Calu3 (cell line): ENCODE measurements around the gene TEPSIN. TPM values are rescaled to one million over a fixed set of nuclear protein-coding genes. Genes with fewer than 3 reads are reported as not detected.

Source experiments
- BruUV-seq: library from RNA; stranded (reverse); fragments of 400-500 nt; replicated peaks from 2 replicates; lab custom pipeline; 2021; lab: Mats Ljungman, UMichigan
- CTCF ChIA-PET: fragments of 300-600 bp; sonication (Branson Sonifier 250); formaldehyde crosslinking; loops from one replicate; lab custom pipeline; 2022; ENCODE audit warnings: antibody characterized with exemption; lab: Charles Lee
- DNase-seq: peaks from one replicate; pipeline ENCODE4 v3.0.0; 2022
- H3K27ac Mint-ChIP-seq: one replicate; pipeline ENCODE4 v1.8.0; 2022; ENCODE audit warnings: mixed read lengths; ENCODE audit not compliant: unreplicated experiment
- H3K27me3 Mint-ChIP-seq: one replicate; pipeline ENCODE4 v1.8.0; 2022; ENCODE audit warnings: mixed read lengths; ENCODE audit not compliant: unreplicated experiment
- H3K36me3 Mint-ChIP-seq: one replicate; pipeline ENCODE4 v1.8.0; 2022; ENCODE audit warnings: mild to moderate bottlenecking, moderate library complexity, mixed read lengths; ENCODE audit not compliant: insufficient read depth, unreplicated experiment
- H3K4me1 Mint-ChIP-seq: one replicate; pipeline ENCODE4 v1.8.0; 2022; ENCODE audit warnings: mild to moderate bottlenecking, low read depth, mixed read lengths; ENCODE audit not compliant: unreplicated experiment
- H3K4me3 Mint-ChIP-seq: one replicate; pipeline ENCODE4 v1.8.0; 2022; ENCODE audit warnings: mild to moderate bottlenecking, low read depth, moderate library complexity, mixed read lengths; ENCODE audit not compliant: unreplicated experiment
- H3K9me3 Mint-ChIP-seq: one replicate; pipeline ENCODE4 v1.8.0; 2022; ENCODE audit warnings: low read depth, mixed read lengths; ENCODE audit not compliant: unreplicated experiment
- CTCF ChIP-seq: fragments of 200-600 bp; IDR thresholded peaks from one replicate; pipeline ENCODE4 v1.8.0; 2022; ENCODE audit warnings: antibody characterized with exemption; ENCODE audit not compliant: unreplicated experiment
- intact Hi-C: fragments of 100-400 bp; cut with micrococcal nuclease; formaldehyde crosslinking; loops from one replicate; pipeline ENCODE4 v1.10.0; 2022; ENCODE audit not compliant: unreplicated experiment
- total RNA-seq: library from RNA; stranded (reverse); gene quantifications from 2 replicates; pipeline ENCODE4 v1.2.3, GENCODE V29; 2022

The TEPSIN gene
- total RNA-seq, 1 experiment from 2014 or later = 37.0 TPM

GRCh38 chr17:81233811-81234505 is 4.9 kb downstream of the TEPSIN start:
- peaks cover 26% of the 10 kb centered on the region for H3K36me3 Mint-ChIP-seq
- no peaks in the 10 kb centered on the region for H3K9me3 Mint-ChIP-seq
- TF ChIP-seq CTCF = no peak
- no peak overlapping the region for H3K27ac Mint-ChIP-seq
- intact Hi-C loops = no loop called here
- H3K4me1 Mint-ChIP-seq = no peaks in the 10 kb centered on the region
- H3K27me3 Mint-ChIP-seq = no peaks in the 10 kb centered on the region
- CTCF ChIA-PET = no interaction called here
- BruUV-seq = no TSS peak
- no peak for DNase-seq
- no peak overlapping the region for H3K4me3 Mint-ChIP-seq

- CTCF ChIA-PET = no interaction called here
- Mint-ChIP-seq H3K27ac (no peak overlapping the region), H3K9me3 (no peaks in the 10 kb centered on the region), H3K27me3 (no peaks in the 10 kb centered on the region), H3K4me1 (no peaks in the 10 kb centered on the region), H3K36me3 (peaks cover 20% of the 10 kb centered on the region), H3K4me3 (no peak overlapping the region)
- BruUV-seq = no TSS peak
- DNase-seq = no peak
- no peak for TF ChIP-seq CTCF
- intact Hi-C loops = no loop called here
Observed at GRCh38 chr17:81233316-81233715, 5.5 kb downstream of the TEPSIN start.

GRCh38 chr17:81232616-81233241 is 6.1 kb downstream of the TEPSIN start:
- BruUV-seq = no TSS peak
- H3K27ac Mint-ChIP-seq = no peak overlapping the region
- no peak for TF ChIP-seq CTCF
- H3K27me3 Mint-ChIP-seq = no peaks in the 10 kb centered on the region
- intact Hi-C loops = no loop called here
- CTCF ChIA-PET = no interaction called here
- no peaks in the 10 kb centered on the region for H3K9me3 Mint-ChIP-seq
- no peak overlapping the region for H3K4me3 Mint-ChIP-seq
- no peak for DNase-seq
- H3K36me3 Mint-ChIP-seq = peaks cover 14% of the 10 kb centered on the region
- no peaks in the 10 kb centered on the region for H3K4me1 Mint-ChIP-seq

- no peak for TF ChIP-seq CTCF
- peaks cover 12% of the 10 kb centered on the region for H3K36me3 Mint-ChIP-seq
- BruUV-seq = no TSS peak
- H3K27ac Mint-ChIP-seq = no peak overlapping the region
- CTCF ChIA-PET = no interaction called here
- intact Hi-C loops = no loop called here
- no peak for DNase-seq
- H3K27me3 Mint-ChIP-seq = no peaks in the 10 kb centered on the region
- no peaks in the 10 kb centered on the region for H3K9me3 Mint-ChIP-seq
- H3K4me1 Mint-ChIP-seq = no peaks in the 10 kb centered on the region
- no peak overlapping the region for H3K4me3 Mint-ChIP-seq
Observed at GRCh38 chr17:81231766-81232581, 6.9 kb downstream of the TEPSIN start.
